Adrenal gland (tissue), 5 donors: ENCODE data around the gene ARPC1B.

ENCODE experiments used
- POLR2A ChIP-seq, 2 donors: fragments of 450-650 bp; IDR thresholded peaks; one replicate each; pipeline ENCODE4 v1.6.1; 2017; ENCODE audit warnings: antibody characterized with exemption in 2 of 2, mild to moderate bottlenecking in 2 of 2, moderate library complexity in 1 of 2
- TF ChIP-seq, protein P1 (sequence below), 6 experiments: fragments of 450-650 bp in 4 of 6; fragments of 200-600 bp in 2 of 6; sonication (generic) in 1 of 6; IDR thresholded peaks; 1 replicate in 5 of 6; 2 replicates in 1 of 6; pipeline versions ENCODE4 v1.5.1 to v1.8.0; 2016 to 2021; ENCODE audit warnings: antibody characterized with exemption in 6 of 6, mild to moderate bottlenecking in 2 of 6, moderate library complexity in 1 of 6
- donor health status: DM: no; HTN: no; CAD: no.

DNA sequence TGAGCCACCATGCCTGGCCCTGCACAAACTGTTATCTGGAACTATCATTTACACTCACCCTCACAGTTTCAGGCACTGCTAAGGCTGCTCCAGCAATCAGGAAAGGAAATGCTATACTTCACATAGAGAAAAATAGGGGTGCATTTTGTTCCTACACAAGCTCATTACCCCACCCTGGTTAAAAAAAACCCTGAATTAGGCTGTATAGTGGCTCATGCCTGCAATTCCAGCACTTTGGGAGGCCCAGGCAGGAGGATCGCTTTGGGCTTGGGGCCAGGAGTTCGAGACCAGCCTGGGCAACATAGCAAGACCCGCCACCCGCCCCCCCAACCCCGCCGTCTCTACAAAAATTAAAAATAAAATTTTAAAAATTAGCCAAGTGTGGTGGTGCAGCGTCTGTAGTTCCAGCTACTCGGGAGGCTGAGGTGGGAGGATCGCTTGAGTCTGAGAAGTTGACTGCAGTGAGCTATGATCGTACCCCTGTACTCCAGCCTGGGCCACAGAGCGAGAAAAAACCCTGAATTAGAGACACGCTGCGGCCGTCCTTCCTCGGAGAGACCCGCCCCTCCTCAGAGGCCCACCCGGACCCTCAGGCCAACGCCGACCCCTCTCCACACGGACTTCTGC lies 63.5 kb downstream of the ARPC1B start:
- TF ChIP-seq, protein P1, sequence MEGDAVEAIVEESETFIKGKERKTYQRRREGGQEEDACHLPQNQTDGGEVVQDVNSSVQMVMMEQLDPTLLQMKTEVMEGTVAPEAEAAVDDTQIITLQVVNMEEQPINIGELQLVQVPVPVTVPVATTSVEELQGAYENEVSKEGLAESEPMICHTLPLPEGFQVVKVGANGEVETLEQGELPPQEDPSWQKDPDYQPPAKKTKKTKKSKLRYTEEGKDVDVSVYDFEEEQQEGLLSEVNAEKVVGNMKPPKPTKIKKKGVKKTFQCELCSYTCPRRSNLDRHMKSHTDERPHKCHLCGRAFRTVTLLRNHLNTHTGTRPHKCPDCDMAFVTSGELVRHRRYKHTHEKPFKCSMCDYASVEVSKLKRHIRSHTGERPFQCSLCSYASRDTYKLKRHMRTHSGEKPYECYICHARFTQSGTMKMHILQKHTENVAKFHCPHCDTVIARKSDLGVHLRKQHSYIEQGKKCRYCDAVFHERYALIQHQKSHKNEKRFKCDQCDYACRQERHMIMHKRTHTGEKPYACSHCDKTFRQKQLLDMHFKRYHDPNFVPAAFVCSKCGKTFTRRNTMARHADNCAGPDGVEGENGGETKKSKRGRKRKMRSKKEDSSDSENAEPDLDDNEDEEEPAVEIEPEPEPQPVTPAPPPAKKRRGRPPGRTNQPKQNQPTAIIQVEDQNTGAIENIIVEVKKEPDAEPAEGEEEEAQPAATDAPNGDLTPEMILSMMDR (IDR thresholded peaks at IDR 0.05): no peak
- TF ChIP-seq POLR2A (IDR thresholded peaks at IDR 0.05): no peak
